A204.1 (cell line): ENCODE results near the gene CDX2.
"Not testable (repeated sequence)": the region's sequence is repeated elsewhere in the genome, so short reads cannot be mapped to it uniquely, and the experiment has no call there.

Experiments used
- FAIRE-seq: peaks from 2 replicates; lab custom pipeline; 2012; peaks lifted over from hg19 to GRCh38; lab: Jason Lieb, UNC

Gene CDX2

DNA sequence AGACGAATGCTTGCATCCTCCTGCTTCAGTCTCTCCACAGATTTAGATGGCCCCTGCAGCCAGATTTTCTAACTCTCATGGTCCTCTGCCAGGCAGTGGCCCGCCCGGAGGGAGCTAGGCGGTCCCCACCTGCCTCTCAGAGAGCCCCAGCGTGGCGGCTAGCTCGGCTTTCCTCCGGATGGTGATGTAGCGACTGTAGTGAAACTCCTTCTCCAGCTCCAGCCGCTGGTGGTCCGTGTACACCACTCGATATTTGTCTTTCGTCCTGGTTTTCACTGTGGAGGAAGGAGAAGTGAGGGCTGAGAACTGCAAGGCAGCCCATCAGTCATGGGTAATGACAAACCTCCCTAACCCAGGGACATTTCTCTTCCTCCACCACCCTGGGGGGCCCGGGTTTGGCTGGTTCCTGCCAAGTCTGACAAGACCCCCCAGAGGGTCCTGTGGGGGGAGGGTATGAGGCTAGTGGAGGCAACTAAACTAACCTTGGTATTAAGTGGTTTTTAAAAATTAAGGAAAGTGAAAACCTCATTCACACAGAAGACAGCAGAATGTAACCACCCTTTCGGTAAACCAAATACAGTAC lies 4.3 kb downstream of the CDX2 start:
- no peak for FAIRE-seq

GRCh38 chr13:27964206-27964605 lies 4.9 kb downstream of the CDX2 start:
- not testable (repeated sequence) for FAIRE-seq

DNA sequence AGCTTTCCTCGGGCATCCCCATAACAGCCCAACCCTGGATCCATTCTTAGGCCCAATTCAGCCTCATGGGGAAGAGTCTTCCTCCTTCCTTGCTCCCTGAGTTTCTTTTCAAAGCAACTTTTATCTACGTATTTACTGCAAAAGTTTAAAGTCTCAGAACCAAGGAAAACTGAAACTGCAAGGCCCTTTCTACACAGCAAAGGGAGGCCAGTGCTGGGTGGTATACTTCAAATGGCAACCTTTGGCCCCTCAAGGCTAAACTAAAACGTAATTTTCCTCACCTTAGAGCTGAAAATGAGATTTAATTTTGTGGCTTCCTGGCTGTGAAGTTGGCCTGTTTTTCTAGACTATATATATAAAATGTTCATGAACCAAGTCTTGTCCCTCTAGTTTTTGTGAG lies 5.6 kb downstream of the CDX2 start:
- FAIRE-seq, result no peak

DNA sequence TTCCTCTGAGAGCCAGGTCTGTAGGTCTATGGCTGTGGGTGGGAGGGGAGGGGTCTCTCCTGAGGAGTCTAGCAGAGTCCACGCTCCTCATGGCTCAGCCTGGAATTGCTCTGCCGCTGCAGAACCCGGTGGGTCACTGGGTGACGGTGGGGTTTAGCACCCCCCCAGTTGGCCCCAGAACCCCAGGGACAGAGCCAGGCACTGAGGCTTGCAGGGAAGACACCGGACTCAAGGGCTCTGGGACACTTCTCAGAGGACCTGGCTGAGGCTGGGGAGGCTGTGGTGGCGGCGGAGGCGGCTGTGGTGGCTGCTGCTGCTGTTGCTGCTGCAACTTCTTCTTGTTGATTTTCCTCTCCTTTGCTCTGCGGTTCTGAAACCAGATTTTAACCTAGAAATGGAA lies 6.1 kb downstream of the CDX2 start:
- no peak for FAIRE-seq

DNA sequence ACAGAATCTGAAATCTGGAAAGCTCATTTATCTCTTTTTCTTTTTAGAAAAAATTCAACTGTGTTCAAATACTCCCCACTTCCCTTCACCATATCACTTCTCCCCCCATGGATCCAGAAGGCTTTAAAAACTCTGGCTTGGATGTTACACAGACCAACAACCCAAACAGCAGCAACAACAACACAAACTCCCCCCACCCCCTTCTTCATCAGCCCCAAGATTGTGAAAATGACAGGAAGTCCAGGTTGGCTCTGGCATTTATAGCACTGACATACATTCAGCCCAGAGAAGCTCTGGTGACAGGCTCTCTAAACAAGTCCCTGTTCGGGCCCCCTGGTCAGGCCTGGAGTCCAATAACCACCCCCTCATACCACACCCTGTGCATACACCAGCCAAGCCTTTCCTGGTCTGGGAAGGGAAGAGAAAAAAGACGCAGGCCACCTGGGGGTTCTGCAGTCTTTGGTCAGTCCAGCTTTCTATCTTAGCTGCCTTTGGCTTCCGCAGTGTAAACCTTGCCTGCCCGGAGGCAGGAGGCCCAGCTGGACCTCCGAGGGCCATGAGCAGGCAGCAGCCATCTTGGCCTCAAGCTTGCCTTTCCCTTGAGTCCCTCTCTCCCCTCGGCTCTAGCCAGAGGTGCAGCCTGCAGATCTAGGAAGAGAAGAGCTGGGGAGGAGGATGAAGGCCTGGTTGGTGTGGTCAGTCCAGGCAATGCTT lies 6.8 kb downstream of the CDX2 start:
- no peak for FAIRE-seq

- FAIRE-seq, result no peak
These were observed 7.7 kb downstream of the CDX2 start for GRCh38 chr13:27961227-27962085.

- FAIRE-seq, result no peak
These were observed 8.5 kb downstream of the CDX2 start for GRCh38 chr13:27960362-27961226.

DNA sequence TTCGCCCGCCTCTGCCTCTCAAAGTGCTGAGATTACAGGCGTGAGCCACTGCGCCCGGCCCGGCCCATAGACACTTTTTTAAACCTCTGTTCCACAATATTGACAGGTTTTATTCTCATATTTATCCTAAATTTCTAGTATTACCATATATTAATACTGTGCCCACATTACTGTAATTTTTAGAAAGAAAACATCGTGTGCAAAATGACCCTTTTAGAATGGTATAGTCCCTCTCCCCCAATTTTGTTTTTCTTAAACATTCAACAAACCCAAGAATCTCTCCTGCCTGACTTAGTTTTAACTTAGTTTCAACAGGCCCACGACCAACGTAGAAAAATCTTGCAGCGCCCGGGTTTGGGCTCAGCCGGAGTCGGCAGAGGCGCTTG lies 9.1 kb downstream of the CDX2 start:
- no peak for FAIRE-seq

GRCh38 chr13:27956576-27957300 lies 12.4 kb downstream of the CDX2 start:
- FAIRE-seq, result no peak

GRCh38 chr13:27955014-27955591 lies 14.0 kb downstream of the CDX2 start:
- no peak for FAIRE-seq

GRCh38 chr13:27954406-27954851 lies 14.7 kb downstream of the CDX2 start:
- FAIRE-seq, result no peak

DNA sequence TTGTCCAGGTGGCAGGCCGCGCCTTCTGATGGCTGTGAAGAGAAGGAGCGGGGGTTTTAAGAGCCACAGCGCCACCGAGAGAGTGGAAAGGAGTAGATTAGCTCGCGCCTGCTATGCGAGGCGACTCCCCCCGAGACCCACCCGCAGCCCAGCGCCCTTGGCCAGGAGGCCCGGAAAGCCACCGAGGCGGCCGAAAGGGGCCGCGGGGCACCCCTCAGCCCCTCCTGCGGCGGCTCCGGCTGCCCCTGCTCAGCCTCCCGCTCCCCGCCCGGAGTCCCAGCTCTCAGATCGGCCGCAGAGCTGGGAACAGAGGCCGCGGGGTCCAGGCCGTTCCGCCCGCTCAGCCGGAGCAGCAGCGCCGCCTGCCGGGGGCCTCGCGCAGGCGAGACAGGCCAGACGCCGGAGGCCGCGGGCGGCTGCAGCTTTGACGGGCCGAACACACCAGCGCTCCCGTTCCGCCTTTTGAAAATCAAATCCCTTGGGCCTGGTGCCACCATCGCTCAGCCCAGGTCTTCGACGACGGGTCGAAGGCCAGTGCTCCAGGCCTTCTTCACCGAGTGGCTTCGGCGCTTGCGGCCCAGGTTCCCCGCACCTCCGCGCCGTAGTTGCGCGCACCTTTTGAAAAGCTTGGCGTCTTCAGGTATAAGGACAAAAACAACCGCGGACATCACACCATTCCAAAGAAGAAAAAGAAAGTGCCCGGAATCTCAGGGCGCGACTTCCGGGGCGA lies 15.3 kb downstream of the CDX2 start:
- no peak for FAIRE-seq

GRCh38 chr13:27952876-27953675 lies 16.0 kb downstream of the CDX2 start:
- FAIRE-seq, result no peak

DNA sequence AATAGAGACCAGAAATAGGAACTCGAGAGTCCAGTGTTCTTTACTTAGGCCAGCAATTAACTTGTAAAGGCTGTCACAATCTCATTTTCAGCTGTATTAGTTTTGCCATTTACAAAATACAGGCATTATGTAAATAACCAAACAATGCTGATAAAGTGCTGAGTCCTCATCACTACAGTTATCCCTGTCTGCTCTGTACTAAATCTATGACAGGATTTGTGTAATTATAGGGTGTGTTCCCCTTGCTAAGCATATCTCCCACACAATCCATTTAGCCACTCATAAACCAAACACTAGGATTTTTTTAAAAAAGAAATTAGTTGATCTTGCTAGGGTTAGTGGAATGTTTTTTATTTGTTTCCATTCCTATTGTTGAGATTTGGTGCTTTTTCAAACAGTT lies 26.1 kb downstream of the CDX2 start:
- no peak for FAIRE-seq

DNA sequence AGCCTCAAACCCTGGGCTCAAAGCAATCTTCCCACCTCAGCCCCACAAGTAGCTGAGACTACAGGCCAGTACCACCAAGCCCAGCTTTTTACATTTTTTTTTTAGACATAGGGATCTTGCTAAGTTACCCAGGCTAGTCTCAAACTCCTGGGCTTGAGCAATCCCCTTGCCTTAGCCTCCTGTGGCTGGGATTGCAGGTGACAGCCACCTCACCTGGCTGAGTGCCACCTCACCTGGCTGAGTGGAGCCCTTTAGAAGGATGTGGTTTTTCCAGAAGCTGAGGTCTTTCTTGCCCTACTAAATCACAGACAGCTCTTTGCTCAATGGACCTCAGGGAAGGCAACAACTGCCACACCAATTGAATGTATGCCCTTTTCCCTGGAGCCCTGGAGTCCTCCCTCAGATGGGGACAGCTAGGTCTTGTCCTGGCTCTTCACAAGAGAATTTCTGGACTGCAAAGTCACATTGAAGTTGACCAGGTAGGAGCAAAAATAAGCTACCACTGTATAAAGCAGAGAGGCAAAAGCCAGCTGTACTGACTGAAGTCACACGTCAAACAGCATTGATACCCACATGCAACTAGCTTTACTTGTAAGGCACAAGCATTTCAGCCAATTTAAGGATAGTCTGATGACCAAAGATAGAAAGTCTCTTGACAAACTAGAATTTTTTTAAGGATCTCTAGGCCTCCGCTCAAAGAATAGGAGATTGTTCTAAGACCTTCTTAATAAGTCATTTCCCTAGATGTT lies 35.4 kb downstream of the CDX2 start:
- FAIRE-seq, result no peak

GRCh38 chr13:27933118-27933517 lies 36.0 kb downstream of the CDX2 start:
- no peak for FAIRE-seq

DNA sequence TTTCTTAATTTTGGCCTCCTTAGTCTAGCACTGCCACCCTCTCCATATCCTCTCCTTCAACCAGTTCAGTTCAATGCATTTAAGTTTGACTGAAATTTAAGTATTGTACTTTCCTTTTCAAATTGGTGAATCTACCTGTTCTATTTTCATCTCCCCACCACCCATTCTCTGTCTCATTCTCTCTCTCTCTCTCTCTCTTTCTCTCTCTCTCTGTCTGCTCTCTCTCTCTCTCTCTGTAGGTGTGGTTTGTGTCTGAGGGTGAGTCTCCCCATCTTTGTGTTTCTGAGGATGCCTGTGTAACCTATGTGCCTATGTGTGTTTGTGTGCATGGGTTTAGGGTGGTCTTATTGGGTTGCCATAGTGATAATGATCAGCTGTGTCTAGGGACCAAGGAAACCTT lies 39.2 kb downstream of the CDX2 start:
- no peak for FAIRE-seq

- no peak for FAIRE-seq
These were observed 40.0 kb downstream of the CDX2 start for GRCh38 chr13:27928805-27929753.
